ENCODE results near the gene PFKL. TPM values are rescaled to one million over a fixed set of nuclear protein-coding genes. Genes with fewer than 3 reads are reported as not detected.
"Not testable (repeated sequence)": the region's sequence is repeated elsewhere in the genome, so short reads cannot be mapped to it uniquely, and the experiment has no call there.

Gene PFKL
- total RNA-seq, 1 donor: 106 TPM

GRCh38 chr21:44337941-44338895 is 38.4 kb downstream of the PFKL start:
- TF ChIP-seq CTCF (IDR thresholded peaks at IDR 0.05; ENCODE audit: insufficient read depth, low read depth, low read length): peak; percentile 42
- H3K4me3 ChIP-seq (ENCODE audit: low read depth, low read length): peak overlapping the region; percentile 62
- peak; percentile 86 for DNase-seq (ENCODE audit: low read depth)

GRCh38 chr21:44338971-44339910 is 39.4 kb downstream of the PFKL start, which contains the start of gene CFAP410:
Gene CFAP410 (minus strand): TSS chr21:44339390. CDS start chr21:44339194, 196 bp downstream.
- TF ChIP-seq CTCF (IDR thresholded peaks at IDR 0.05; ENCODE audit: insufficient read depth, low read depth, low read length): no peak
- peak; percentile 95 for DNase-seq (ENCODE audit: low read depth)
- H3K4me3 ChIP-seq (ENCODE audit: low read depth, low read length): peak within 1 kb of the TSS; percentile 97

- not testable (repeated sequence) for H3K4me3 ChIP-seq (ENCODE audit: low read depth, low read length); DNase-seq (ENCODE audit: low read depth)
These were observed 42.0 kb downstream of the PFKL start for GRCh38 chr21:44341726-44342458.

- DNase-seq (ENCODE audit: low read depth); H3K4me3 ChIP-seq (ENCODE audit: low read depth, low read length): not testable (repeated sequence)
These were observed 43.1 kb downstream of the PFKL start for GRCh38 chr21:44342981-44343380.

GRCh38 chr21:44344541-44345183 is 44.8 kb downstream of the PFKL start:
- no peak for DNase-seq (ENCODE audit: low read depth)
- H3K4me3 ChIP-seq (ENCODE audit: low read depth, low read length): no peak overlapping the region
- TF ChIP-seq CTCF (IDR thresholded peaks at IDR 0.05; ENCODE audit: insufficient read depth, low read depth, low read length): no peak

- no peak overlapping the region for H3K4me3 ChIP-seq (ENCODE audit: low read depth, low read length)
- TF ChIP-seq CTCF (IDR thresholded peaks at IDR 0.05; ENCODE audit: insufficient read depth, low read depth, low read length): no peak
These were observed 45.6 kb downstream of the PFKL start for GRCh38 chr21:44345495-44345894.

GRCh38 chr21:44347911-44348451 is 48.1 kb downstream of the PFKL start:
- TF ChIP-seq CTCF (IDR thresholded peaks at IDR 0.05; ENCODE audit: insufficient read depth, low read depth, low read length): no peak
- DNase-seq (ENCODE audit: low read depth): no peak

More at GRCh38 chr21:44345495-44345894, 45.6 kb downstream of the PFKL start:
- no peak for DNase-seq (ENCODE audit: low read depth)

More at GRCh38 chr21:44347911-44348451, 48.1 kb downstream of the PFKL start:
- no peak overlapping the region for H3K4me3 ChIP-seq (ENCODE audit: low read depth, low read length)

Measured in fibroblast of villous mesenchyme (primary cell).